ENCODE measurements around the gene PPP4R4.

PPP4R4 gene

DNA sequence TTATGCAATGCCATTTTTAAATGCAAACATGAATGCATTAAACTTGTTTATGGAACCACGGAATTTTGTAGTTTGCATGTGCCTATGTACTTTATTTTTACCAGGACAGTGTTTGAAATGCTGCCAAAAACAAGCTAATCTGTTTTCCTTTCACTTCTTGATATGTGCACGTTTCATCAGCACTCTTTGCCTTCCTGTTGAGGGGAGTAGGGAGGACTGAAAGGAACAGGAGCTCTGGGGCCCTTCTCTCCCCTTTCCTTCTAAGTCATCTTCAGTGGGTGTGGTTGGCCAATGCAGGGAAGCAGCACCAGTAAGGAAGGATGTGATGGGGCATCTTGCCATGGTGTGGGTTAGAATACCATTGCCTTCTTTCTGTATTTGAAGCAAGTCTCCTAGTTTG is 12.1 kb upstream of the PPP4R4 start:
- H3K36me3 ChIP-seq (ENCODE audit: insufficient read depth, insufficient read length, low read length) = no peaks in the 10 kb centered on the region
- peaks cover 10% of the 10 kb centered on the region for H3K4me1 ChIP-seq (ENCODE audit: insufficient read depth, insufficient read length)
- TF ChIP-seq YY1 (IDR thresholded peaks at IDR 0.05; ENCODE audit: insufficient read depth, insufficient read length) = no peak
- no peak for TF ChIP-seq ZNF274 (IDR thresholded peaks at IDR 0.05; ENCODE audit: low read depth, low read length)
- TF ChIP-seq SUZ12 (IDR thresholded peaks at IDR 0.05; ENCODE audit: extremely low read depth, insufficient read depth, insufficient read length) = no peak
- H3K4me3 ChIP-seq (ENCODE audit: insufficient read length, low read depth) = no peak overlapping the region
- peaks cover 12% of the 10 kb centered on the region for H3K27me3 ChIP-seq (ENCODE audit: insufficient read depth, insufficient read length)
- no peak for DNase-seq (ENCODE audit: low read depth, low spot score)
- no peaks in the 10 kb centered on the region for H3K9me3 ChIP-seq (ENCODE audit: insufficient read depth, low read length)
- no peak overlapping the region for H3K9ac ChIP-seq (ENCODE audit: insufficient read length, low read depth)

DNA sequence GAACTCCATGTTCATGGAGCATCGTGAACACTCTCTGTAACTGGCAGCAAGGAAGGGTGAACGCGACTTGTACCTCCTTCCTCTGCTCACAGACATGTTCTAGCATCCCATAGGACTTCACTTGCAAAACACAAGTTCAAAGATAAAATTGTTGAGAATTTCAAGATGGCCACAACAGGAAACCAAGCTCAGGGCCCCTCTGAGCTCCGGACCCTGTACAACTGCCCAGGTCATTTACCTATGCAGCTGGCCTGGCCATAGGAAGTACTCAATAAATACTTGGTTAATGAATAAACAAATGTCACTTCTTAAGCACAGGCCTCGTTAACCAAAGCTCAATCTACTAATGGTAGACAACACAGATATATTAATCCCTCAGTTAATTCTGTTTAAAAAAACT is 11.7 kb upstream of the PPP4R4 start:
- Histone ChIP-seq H3K9ac (ENCODE audit: insufficient read length, low read depth) (no peak overlapping the region), H3K9me3 (ENCODE audit: insufficient read depth, low read length) (no peaks in the 10 kb centered on the region), H3K27me3 (ENCODE audit: insufficient read depth, insufficient read length) (peaks cover 12% of the 10 kb centered on the region), H3K36me3 (ENCODE audit: insufficient read depth, insufficient read length, low read length) (no peaks in the 10 kb centered on the region), H3K4me3 (ENCODE audit: insufficient read length, low read depth) (no peak overlapping the region), H3K4me1 (ENCODE audit: insufficient read depth, insufficient read length) (peaks cover 10% of the 10 kb centered on the region)
- no peak for TF ChIP-seq YY1 (IDR thresholded peaks at IDR 0.05; ENCODE audit: insufficient read depth, insufficient read length)
- TF ChIP-seq SUZ12 (IDR thresholded peaks at IDR 0.05; ENCODE audit: extremely low read depth, insufficient read depth, insufficient read length) = no peak
- no peak for TF ChIP-seq ZNF274 (IDR thresholded peaks at IDR 0.05; ENCODE audit: low read depth, low read length)
- no peak for DNase-seq (ENCODE audit: low read depth, low spot score)

DNA sequence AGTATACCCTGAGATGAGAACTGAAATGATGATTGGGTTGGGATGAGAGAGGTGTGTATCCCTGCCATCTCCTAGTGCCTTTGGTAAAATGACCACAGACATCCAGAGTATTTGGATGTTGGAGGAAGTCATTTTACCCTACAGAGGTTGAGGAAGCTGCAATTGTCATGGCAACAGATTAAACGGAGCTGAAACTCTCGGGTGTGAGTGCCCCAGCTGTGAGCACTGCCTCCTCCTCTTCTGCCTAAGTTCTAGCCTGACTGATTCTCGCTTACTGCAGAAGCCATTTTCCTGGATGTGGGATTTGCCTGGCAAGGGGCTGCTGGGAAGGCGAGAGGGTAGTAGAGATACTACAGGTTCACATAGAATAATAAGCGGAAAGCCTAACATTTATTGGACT is 10.3 kb upstream of the PPP4R4 start:
- DNase-seq (ENCODE audit: low read depth, low spot score) = no peak
- Histone ChIP-seq H3K4me1 (ENCODE audit: insufficient read depth, insufficient read length) (peaks cover 10% of the 10 kb centered on the region), H3K4me3 (ENCODE audit: insufficient read length, low read depth) (no peak overlapping the region), H3K9ac (ENCODE audit: insufficient read length, low read depth) (no peak overlapping the region), H3K27me3 (ENCODE audit: insufficient read depth, insufficient read length) (peaks cover 12% of the 10 kb centered on the region), H3K9me3 (ENCODE audit: insufficient read depth, low read length) (peaks cover 2% of the 10 kb centered on the region; the same call in 1 of the 2 replicates), H3K36me3 (ENCODE audit: insufficient read depth, insufficient read length, low read length) (no peaks in the 10 kb centered on the region)
- TF ChIP-seq YY1 (IDR thresholded peaks at IDR 0.05; ENCODE audit: insufficient read depth, insufficient read length) = no peak
- TF ChIP-seq ZNF274 (IDR thresholded peaks at IDR 0.05; ENCODE audit: low read depth, low read length) = no peak
- TF ChIP-seq SUZ12 (IDR thresholded peaks at IDR 0.05; ENCODE audit: extremely low read depth, insufficient read depth, insufficient read length) = no peak

DNA sequence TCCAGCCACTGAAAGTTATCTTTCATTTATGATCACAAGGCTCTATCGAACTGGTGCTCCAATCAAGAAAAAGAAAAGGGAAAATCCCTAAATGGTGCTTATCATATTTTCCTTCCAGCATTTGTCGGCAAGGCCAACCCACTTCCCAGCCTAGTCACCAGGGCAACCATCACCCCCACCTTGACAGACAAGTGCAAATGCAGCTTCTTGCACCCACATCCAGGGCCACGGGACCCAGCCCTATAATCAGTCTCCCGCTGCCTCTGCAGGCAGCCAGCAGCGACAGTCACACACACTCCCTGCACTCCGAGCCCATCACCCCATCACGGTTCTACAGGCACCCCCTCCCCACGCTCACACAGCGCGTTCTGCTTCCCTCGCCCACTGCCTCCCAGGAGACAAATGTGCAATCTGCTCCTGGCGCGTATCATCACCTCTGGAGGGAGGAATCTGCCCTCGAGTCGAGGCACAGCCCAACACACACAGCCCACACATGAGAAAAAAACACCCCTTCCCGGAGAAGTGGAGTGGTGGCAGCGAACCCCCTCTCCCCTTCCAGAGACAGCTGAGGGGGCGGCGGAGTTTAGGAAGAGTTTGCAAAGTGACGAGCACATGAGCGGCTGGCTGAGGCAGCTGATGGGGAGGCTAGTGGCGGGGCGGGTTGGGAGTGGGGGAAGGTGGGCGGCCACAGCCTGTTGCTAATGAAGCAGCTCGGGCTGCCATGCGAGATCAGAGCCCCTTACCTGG is 9.3 kb upstream of the PPP4R4 start:
- Histone ChIP-seq H3K36me3 (ENCODE audit: insufficient read depth, insufficient read length, low read length) (no peaks in the 10 kb centered on the region), H3K4me3 (ENCODE audit: insufficient read length, low read depth) (no peak overlapping the region), H3K9me3 (ENCODE audit: insufficient read depth, low read length) (peaks cover 5% of the 10 kb centered on the region; the same call in 1 of the 2 replicates), H3K27me3 (ENCODE audit: insufficient read depth, insufficient read length) (peaks cover 12% of the 10 kb centered on the region), H3K4me1 (ENCODE audit: insufficient read depth, insufficient read length) (peaks cover 10% of the 10 kb centered on the region), H3K9ac (ENCODE audit: insufficient read length, low read depth) (peak overlapping the region; percentile 38)
- TF ChIP-seq YY1 (IDR thresholded peaks at IDR 0.05; ENCODE audit: insufficient read depth, insufficient read length) = no peak
- TF ChIP-seq ZNF274 (IDR thresholded peaks at IDR 0.05; ENCODE audit: low read depth, low read length) = no peak
- no peak for TF ChIP-seq SUZ12 (IDR thresholded peaks at IDR 0.05; ENCODE audit: extremely low read depth, insufficient read depth, insufficient read length)
- no peak for DNase-seq (ENCODE audit: low read depth, low spot score)

DNA sequence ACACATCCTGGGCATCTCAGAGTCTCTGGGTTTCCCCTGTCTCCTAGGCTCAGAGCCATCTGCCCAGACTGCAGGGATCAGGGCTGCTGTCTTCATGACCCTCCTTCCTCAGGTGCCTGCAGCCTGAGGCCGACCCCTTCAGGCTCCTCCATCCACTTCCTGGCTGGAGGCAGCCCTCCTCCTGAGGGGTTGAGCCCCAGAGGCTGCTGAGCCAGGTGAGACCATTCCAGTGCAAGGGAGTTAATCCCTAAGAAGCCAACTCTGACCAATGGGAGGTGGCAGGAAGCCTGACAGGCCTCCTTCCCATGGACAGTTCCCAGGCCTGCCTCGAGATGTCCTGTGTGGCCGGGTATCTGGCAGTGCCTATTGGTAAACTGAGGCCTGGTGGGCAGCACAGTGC is 8.4 kb upstream of the PPP4R4 start:
- H3K4me1 ChIP-seq (ENCODE audit: insufficient read depth, insufficient read length) = peaks cover 10% of the 10 kb centered on the region
- H3K27me3 ChIP-seq (ENCODE audit: insufficient read depth, insufficient read length) = peaks cover 12% of the 10 kb centered on the region
- TF ChIP-seq SUZ12 (IDR thresholded peaks at IDR 0.05; ENCODE audit: extremely low read depth, insufficient read depth, insufficient read length) (no peak), ZNF274 (IDR thresholded peaks at IDR 0.05; ENCODE audit: low read depth, low read length) (no peak), YY1 (IDR thresholded peaks at IDR 0.05; ENCODE audit: insufficient read depth, insufficient read length) (no peak)
- H3K4me3 ChIP-seq (ENCODE audit: insufficient read length, low read depth) = no peak overlapping the region
- DNase-seq (ENCODE audit: low read depth, low spot score) = no peak
- H3K36me3 ChIP-seq (ENCODE audit: insufficient read depth, insufficient read length, low read length) = no peaks in the 10 kb centered on the region
- H3K9me3 ChIP-seq (ENCODE audit: insufficient read depth, low read length) = peaks cover 5% of the 10 kb centered on the region; the same call in 1 of the 2 replicates
- H3K9ac ChIP-seq (ENCODE audit: insufficient read length, low read depth) = no peak overlapping the region

DNA sequence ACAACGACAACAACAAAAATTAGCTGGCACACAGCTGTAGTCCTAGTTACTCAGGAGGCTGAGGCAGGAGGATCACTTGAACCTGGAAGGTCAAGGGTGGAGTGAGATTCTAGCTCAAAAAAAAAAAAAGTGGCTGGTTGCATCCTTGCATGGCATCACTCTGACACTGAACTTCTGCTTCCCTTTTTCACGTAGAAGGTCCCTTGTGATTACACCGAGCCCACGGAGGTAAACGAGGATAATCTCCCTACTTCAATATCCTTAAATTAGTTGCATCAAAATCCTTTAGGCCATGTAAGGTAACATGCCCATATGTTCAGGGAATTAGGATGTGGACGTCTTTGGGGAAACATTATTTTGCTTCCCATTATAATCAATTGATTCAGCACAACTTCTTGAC is 4.0 kb upstream of the PPP4R4 start:
- TF ChIP-seq SUZ12 (IDR thresholded peaks at IDR 0.05; ENCODE audit: extremely low read depth, insufficient read depth, insufficient read length) (no peak), YY1 (IDR thresholded peaks at IDR 0.05; ENCODE audit: insufficient read depth, insufficient read length) (no peak), ZNF274 (IDR thresholded peaks at IDR 0.05; ENCODE audit: low read depth, low read length) (no peak)
- Histone ChIP-seq H3K4me3 (ENCODE audit: insufficient read length, low read depth) (no peak overlapping the region), H3K9ac (ENCODE audit: insufficient read length, low read depth) (no peak overlapping the region), H3K9me3 (ENCODE audit: insufficient read depth, low read length) (peaks cover 5% of the 10 kb centered on the region; the same call in 1 of the 2 replicates), H3K36me3 (ENCODE audit: insufficient read depth, insufficient read length, low read length) (no peaks in the 10 kb centered on the region), H3K4me1 (ENCODE audit: insufficient read depth, insufficient read length) (peaks cover 5% of the 10 kb centered on the region), H3K27me3 (ENCODE audit: insufficient read depth, insufficient read length) (peaks cover 16% of the 10 kb centered on the region)
- no peak for DNase-seq (ENCODE audit: low read depth, low spot score)

DNA sequence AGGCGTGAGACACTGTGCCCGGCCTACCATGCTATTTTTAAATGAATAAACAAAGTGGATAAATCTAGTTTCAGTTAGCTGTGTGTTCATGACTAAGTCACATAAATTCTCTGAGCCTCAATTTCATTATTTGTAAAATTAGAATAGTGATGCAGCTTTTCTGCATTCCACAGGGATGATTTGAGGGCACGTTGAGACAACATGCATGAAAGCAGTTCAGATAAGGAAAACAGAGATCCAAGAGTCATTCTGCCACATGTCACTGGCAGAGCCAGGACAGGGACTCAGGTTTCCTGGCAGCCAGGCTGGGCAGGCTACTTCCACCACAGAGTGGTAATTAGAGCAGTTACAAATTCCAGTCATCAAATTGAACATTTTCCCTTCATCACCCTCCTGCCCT is 2.9 kb upstream of the PPP4R4 start:
- TF ChIP-seq SUZ12 (IDR thresholded peaks at IDR 0.05; ENCODE audit: extremely low read depth, insufficient read depth, insufficient read length) (no peak), YY1 (IDR thresholded peaks at IDR 0.05; ENCODE audit: insufficient read depth, insufficient read length) (no peak), ZNF274 (IDR thresholded peaks at IDR 0.05; ENCODE audit: low read depth, low read length) (no peak)
- H3K9me3 ChIP-seq (ENCODE audit: insufficient read depth, low read length) = peaks cover 5% of the 10 kb centered on the region; the same call in 1 of the 2 replicates
- H3K9ac ChIP-seq (ENCODE audit: insufficient read length, low read depth) = no peak overlapping the region
- no peaks in the 10 kb centered on the region for H3K36me3 ChIP-seq (ENCODE audit: insufficient read depth, insufficient read length, low read length)
- H3K4me3 ChIP-seq (ENCODE audit: insufficient read length, low read depth) = no peak overlapping the region
- no peaks in the 10 kb centered on the region for H3K4me1 ChIP-seq (ENCODE audit: insufficient read depth, insufficient read length)
- peaks cover 21% of the 10 kb centered on the region for H3K27me3 ChIP-seq (ENCODE audit: insufficient read depth, insufficient read length)
- no peak for DNase-seq (ENCODE audit: low read depth, low spot score)
